GM20000 (cell line): Measurements from ENCODE around the gene ZG16.
"Not testable (repeated sequence)": the region's sequence is repeated elsewhere in the genome, so short reads cannot be mapped to it uniquely, and the experiment has no call there.

Source experiments
- DNase-seq: peaks from one replicate; pipeline ENCODE4 v3.0.0; 2012; ENCODE audit warnings: low spot score
- CTCF ChIP-seq: IDR thresholded peaks from 2 replicates; pipeline ENCODE4 v1.5.1; 2012; ENCODE audit warnings: mild to moderate bottlenecking, control low read depth; ENCODE audit errors: extremely low read depth, missing control alignments

The ZG16 gene

GRCh38 chr16:29784901-29785500, 6.9 kb downstream of the ZG16 start:
- DNase-seq = peak; percentile 74
- TF ChIP-seq CTCF = peak; percentile 72

GRCh38 chr16:29787155-29787554, 9.1 kb downstream of the ZG16 start:
- not testable (repeated sequence) for DNase-seq

- TF ChIP-seq CTCF = no peak
- no peak for DNase-seq
These were observed 11.7 kb downstream of the ZG16 start for GRCh38 chr16:29789775-29790182.

- DNase-seq = peak; percentile 97
- TF ChIP-seq CTCF = peak; percentile 84
These were observed 12.3 kb downstream of the ZG16 start, which contains the start of gene KIF22 for GRCh38 chr16:29790183-29790948. Gene KIF22 (plus strand): TSS chr16:29790751. CDS start chr16:29790760, 9 bp downstream.

- TF ChIP-seq CTCF = no peak
- DNase-seq = no peak
These were observed 13.1 kb downstream of the ZG16 start for GRCh38 chr16:29790949-29791844.

- TF ChIP-seq CTCF = no peak
- no peak for DNase-seq
These were observed 14.1 kb downstream of the ZG16 start for GRCh38 chr16:29791845-29792807.

- not testable (repeated sequence) for DNase-seq
These were observed 15.1 kb downstream of the ZG16 start for GRCh38 chr16:29793153-29793552.
